K562 (cell line): Measurements from ENCODE around the gene ABHD13. TPM values are rescaled to one million over a fixed set of nuclear protein-coding genes. Genes with fewer than 3 reads are reported as not detected.
"Not testable (repeated sequence)": the region's sequence is repeated elsewhere in the genome, so short reads cannot be mapped to it uniquely, and the experiment has no call there.

Experiments used
- ATAC-seq: fragments of 200-7000 bp; cut with Tn5 transposase; 3 replicates; pipeline ENCODE4 v1.9.1; 2020; ENCODE audit warnings: moderate library complexity
- BruUV-seq: library from RNA; stranded (reverse); fragments of 400-500 nt; replicated peaks from 2 replicates; lab custom pipeline; 2021; lab: Mats Ljungman, UMichigan
- CTCF ChIA-PET: fragments of 300-600 bp; formaldehyde crosslinking; extraction: SDS; loops from one replicate; lab custom pipeline; 2021; ENCODE audit warnings: low intra/inter-chr PET ratio; lab: Yijun Ruan, JAX
- POLR2A ChIA-PET: fragments of 300-600, 350-650 bp; sonication (Branson Sonifier 250); formaldehyde crosslinking; extraction: SDS; loops from one replicate; lab custom pipeline; 2021; ENCODE audit warnings: antibody characterized with exemption, inconsistent platforms; lab: Yijun Ruan, JAX
- DNase-seq, 4 experiments: peaks; one replicate each; pipeline versions ENCODE4 v3.0.0 to v3.0.0-alpha.2; 2011 to 2018; ENCODE audit warnings: low spot score in 3 of 4, mixed read lengths in 3 of 4; ENCODE audit errors: extremely low read depth in 1 of 4
- FAIRE-seq: peaks from 2 replicates; lab custom pipeline; 2011; peaks lifted over from hg19 to GRCh38; lab: Jason Lieb, UNC
- H2AFZ ChIP-seq: 2 replicates; pipeline ENCODE4 v1.6.0; 2011; ENCODE audit warnings: low read depth, low read length, control low read depth, inconsistent platforms
- H3K27ac ChIP-seq: fragments of 200-600 bp; 3 replicates; pipeline ENCODE4 v1.8.0; 2011; ENCODE audit warnings: low read depth, mild to moderate bottlenecking, control low read depth, inconsistent platforms, low read length, moderate library complexity, mixed read lengths; ENCODE audit errors: extremely low read depth
- H3K27me3 ChIP-seq, 2 experiments: fragments of 300-600 bp in 1 of 2; 2 replicates in 1 of 2; 3 replicates in 1 of 2; pipeline versions ENCODE4 v1.6.0 to v1.8.0; 2011; ENCODE audit warnings: inconsistent platforms in 2 of 2, low read length in 2 of 2, mild to moderate bottlenecking in 1 of 2, mixed read lengths in 1 of 2, moderate library complexity in 1 of 2; ENCODE audit not compliant: control insufficient read depth in 2 of 2, insufficient read depth in 2 of 2
- H3K36me3 ChIP-seq: fragments of 300-600 bp; 3 replicates; pipeline ENCODE4 v1.8.0; 2011; ENCODE audit warnings: mild to moderate bottlenecking, low read length, inconsistent platforms; ENCODE audit not compliant: control insufficient read depth, insufficient read depth
- H3K4me1 ChIP-seq, 2 experiments: fragments of 200-600 bp in 1 of 2; replicated peaks in 1 of 2; 2 replicates in 1 of 2; 3 replicates in 1 of 2; pipeline versions ENCODE4 v1.5.1 to v1.8.0; 2011; ENCODE audit warnings: inconsistent platforms in 2 of 2, low read length in 2 of 2, mild to moderate bottlenecking in 1 of 2, mixed read lengths in 1 of 2, moderate library complexity in 1 of 2; ENCODE audit not compliant: control insufficient read depth in 2 of 2, insufficient read depth in 2 of 2
- H3K4me2 ChIP-seq: 2 replicates; pipeline ENCODE4 v1.6.1; 2011; ENCODE audit warnings: low read length, control low read depth, inconsistent platforms, mixed read lengths; ENCODE audit not compliant: insufficient read depth
- H3K4me3 ChIP-seq: fragments of 200-600 bp; sonication (generic), shearing (Covaris generic); 2 replicates; pipeline ENCODE4 v1.5.1; 2016; ENCODE audit warnings: control low read depth, inconsistent platforms
- H3K79me2 ChIP-seq: fragments of 200-600 bp; 3 replicates; pipeline ENCODE4 v1.8.0; 2011; ENCODE audit warnings: low read length, inconsistent platforms; ENCODE audit not compliant: control insufficient read depth, insufficient read depth
- H3K9ac ChIP-seq, 2 experiments: 2 replicates each; pipeline versions ENCODE4 v1.6.0 to v1.6.1; 2011; ENCODE audit warnings: low read depth in 2 of 2, low read length in 2 of 2, control low read depth in 1 of 2, inconsistent platforms in 1 of 2, mild to moderate bottlenecking in 1 of 2, mixed read lengths in 1 of 2; ENCODE audit not compliant: insufficient read depth in 1 of 2
- H3K9me1 ChIP-seq: one replicate; pipeline ENCODE4 v1.6.0; 2011; ENCODE audit warnings: inconsistent platforms, mild to moderate bottlenecking, low read length, moderate library complexity; ENCODE audit not compliant: control insufficient read depth, insufficient read depth
- H3K9me3 ChIP-seq: replicated peaks from 2 replicates; pipeline ENCODE4 v1.5.1; 2011; ENCODE audit warnings: low read depth, low read length, inconsistent platforms; ENCODE audit not compliant: control insufficient read depth, insufficient read depth
- H4K20me1 ChIP-seq: replicated peaks from 2 replicates; pipeline ENCODE4 v1.6.1; 2011; ENCODE audit warnings: low read length, inconsistent platforms, mixed read lengths; ENCODE audit not compliant: control insufficient read depth, insufficient read depth
- ARID3A ChIP-seq: IDR thresholded peaks from 2 replicates; pipeline ENCODE4 v1.6.1; 2012; ENCODE audit warnings: low read depth, low read length, improper control_type of control experiment, borderline replicate concordance
- CHD1 ChIP-seq: fragments of 200-600 bp; sonication (generic); IDR thresholded peaks from one replicate; pipeline ENCODE4 v1.6.1; 2012; ENCODE audit warnings: mild to moderate bottlenecking, moderate library complexity, low read length, inconsistent platforms
- HNRNPL ChIP-seq: fragments of 200-400 bp; formaldehyde crosslinking; IDR thresholded peaks from 2 replicates; pipeline ENCODE4 v1.6.1; 2017; ENCODE audit warnings: low read depth, mild to moderate bottlenecking, low read length
- TAF15 ChIP-seq: fragments of 200-400 bp; formaldehyde crosslinking; IDR thresholded peaks from 2 replicates; pipeline ENCODE4 v1.6.1; 2017; ENCODE audit warnings: mild to moderate bottlenecking, low read depth, low read length, moderate library complexity
- TAL1 ChIP-seq: fragments of 450-650 bp; IDR thresholded peaks from 2 replicates; pipeline ENCODE4 v1.6.1; 2016; ENCODE audit warnings: mild to moderate bottlenecking
- TCF15 ChIP-seq: fragments of 250-450 bp; sonication (Bioruptor Pico); IDR thresholded peaks from 2 replicates; pipeline ENCODE4 v1.8.0; 2022; ENCODE audit warnings: moderate library complexity, mild to moderate bottlenecking, inconsistent platforms
- ZBTB12 ChIP-seq: fragments of 250-450 bp; sonication (Bioruptor Pico); IDR thresholded peaks from 2 replicates; pipeline ENCODE4 v1.4.0; 2020
- ZNF280B ChIP-seq: fragments of 250-450 bp; sonication (Bioruptor Pico); IDR thresholded peaks from 2 replicates; pipeline ENCODE4 v1.5.1; 2021; ENCODE audit warnings: mild to moderate bottlenecking
- ZNF592 ChIP-seq: fragments of 450-650 bp; IDR thresholded peaks from 2 replicates; pipeline ENCODE4 v1.6.1; 2017; ENCODE audit warnings: antibody characterized with exemption, mild to moderate bottlenecking
- WGBS: fragments of 100-300 bp; shearing (Covaris generic); methylation state at CpG from one replicate; pipeline ENCODE4 v1.1.6; 2016; ENCODE audit warnings: low coverage, mixed read lengths; ENCODE audit not compliant: insufficient coverage; ENCODE audit errors: missing lambda C conversion rate; 5-methylcytosine and 5-hydroxymethylcytosine counted together
- in situ Hi-C: fragments of 300-500 bp; cut with MboI; formaldehyde crosslinking; loops from 4 replicates; pipeline ENCODE4 v1.15.0; 2018; ENCODE audit warnings: inconsistent platforms, mixed read lengths
- intact Hi-C: fragments of 100-400 bp; cut with micrococcal nuclease; formaldehyde crosslinking; loops from 2 replicates; pipeline ENCODE4 v1.14.2; 2022
- polyA plus RNA-seq, 8 experiments: library from polyadenylated mRNA; depleted of rRNA in 4 of 8; stranded (reverse) in 5 of 8; unstranded in 3 of 8; fragments of >200 nt; fragmentation: Nextera tagmentation in 2 of 8; fragmentation: Illumina TruSeq in 1 of 8; extraction: Ambion mirVana in 2 of 8; extraction: Trizol in 1 of 8; gene quantifications; 2 replicates each; pipeline versions ENCODE4 v1.2.1 to v1.2.3, GENCODE V29; 2011 to 2014; ENCODE audit warnings: inconsistent platforms in 1 of 8, missing spikeins in 1 of 8
- total RNA-seq, 7 experiments: library from RNA; depleted of rRNA in 6 of 7; stranded (reverse); fragments of >200 nt in 6 of 7; fragmentation: Illumina TruSeq in 2 of 7; extraction: Trizol in 2 of 7; gene quantifications; 2 replicates each; pipeline versions ENCODE4 v1.2.1 to v1.2.3, GENCODE V29; 2011 to 2021; ENCODE audit warnings: low replicate concordance in 1 of 7

ABHD13 gene
- total and polyA plus RNA-seq, 9 of the 15 experiments (the other 6 are each of a cell fraction or from before 2014, with no cell fraction given) = 1.7 to 7.0 (median 4.1) TPM

GRCh38 chr13:108267347-108267746, 49.2 kb downstream of the ABHD13 start (continued):
- TF ChIP-seq ZBTB12 (CRISPR knock-in tag) (no peak), ARID3A (no peak), TAL1 (no peak), ZNF592 (no peak), HNRNPL (no peak), CHD1 (no peak), TCF15 (CRISPR knock-in tag) (no peak), TAF15 (no peak), ZNF280B (no peak)

GRCh38 chr13:108267855-108268254, 49.7 kb downstream of the ABHD13 start:
- POLR2A ChIA-PET, CTCF ChIA-PET, H3K9me1 ChIP-seq, DNase-seq, ATAC-seq, H2AFZ ChIP-seq, H3K4me2 ChIP-seq, H3K79me2 ChIP-seq, FAIRE-seq, BruUV-seq, H3K4me1 ChIP-seq, H3K9ac ChIP-seq, H3K27me3 ChIP-seq, H3K9me3 ChIP-seq, H3K36me3 ChIP-seq, H3K27ac ChIP-seq, H4K20me1 ChIP-seq, intact Hi-C loops, in situ Hi-C loops, H3K4me3 ChIP-seq: not testable (repeated sequence)
- WGBS = 16% methylated on average over 3 of the region's 3 CpGs
